ENCODE results near the gene HEXIM2. TPM values are rescaled to one million over a fixed set of nuclear protein-coding genes. Genes with fewer than 3 reads are reported as not detected.

HEXIM2 gene
- total RNA-seq, 1 experiment from 2014 or later, result 16.3 TPM

DNA sequence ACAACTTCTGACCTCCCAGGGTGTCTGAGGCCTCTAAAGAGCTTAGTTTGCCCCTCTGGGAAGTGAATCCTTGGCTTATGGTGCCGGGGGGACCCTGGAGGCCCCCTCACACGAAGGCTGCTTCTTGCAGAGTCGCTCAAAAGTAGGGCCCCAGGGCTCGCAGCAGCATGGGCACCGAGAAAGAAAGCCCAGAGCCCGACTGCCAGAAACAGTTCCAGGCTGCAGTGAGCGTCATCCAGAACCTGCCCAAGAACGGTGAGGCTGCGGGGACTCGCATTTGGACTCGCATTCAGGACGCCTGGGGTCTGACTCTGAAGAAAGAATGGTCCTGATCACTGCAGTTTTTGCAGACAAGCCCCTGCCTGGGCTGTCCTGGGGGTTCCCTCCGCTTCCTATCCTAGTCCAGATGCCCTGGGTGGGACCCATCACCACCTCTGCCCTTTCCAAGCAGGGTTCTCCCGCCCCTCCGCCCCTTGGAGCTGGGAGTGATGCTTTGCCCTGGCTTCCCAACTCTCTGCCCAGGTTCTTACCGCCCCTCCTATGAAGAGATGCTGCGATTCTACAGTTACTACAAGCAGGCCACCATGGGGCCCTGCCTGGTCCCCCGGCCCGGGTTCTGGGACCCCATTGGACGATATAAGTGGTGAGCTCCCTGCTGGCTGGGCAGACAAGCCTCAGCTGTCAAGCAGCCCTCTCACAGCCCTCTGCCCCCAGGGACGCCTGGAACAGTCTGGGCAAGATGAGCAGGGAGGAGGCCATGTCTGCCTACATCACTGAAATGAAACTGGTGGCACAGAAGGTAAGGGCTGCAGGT lies 25.5 kb upstream of the HEXIM2 start:
- H3K27ac Mint-ChIP-seq (ENCODE audit: unreplicated experiment), result peak overlapping the region; percentile 81
- H3K4me1 Mint-ChIP-seq (ENCODE audit: low read depth, unreplicated experiment), result peaks cover 21% of the 10 kb centered on the region
- H3K4me3 Mint-ChIP-seq (ENCODE audit: low read depth, unreplicated experiment), result peak overlapping the region; percentile 90
- CTCF ChIA-PET, result interaction anchor here (0.6 to 3.6 kb wide), 48 partner anchors 8 to 806 kb away, joined by 3 to 197 read pairs (median 8); partner anchors contain the start of genes EFTUD2, GFAP, HEXIM1 and HEXIM2
- intact Hi-C loops (cut with micrococcal nuclease; ENCODE audit: unreplicated experiment), result loop anchor here (1.0 to 10.0 kb wide), 5 partner anchors 36 to 361 kb away; partner anchors contain the start of gene GFAP
- peaks cover 56% of the 10 kb centered on the region for H3K36me3 Mint-ChIP-seq (ENCODE audit: insufficient read depth, unreplicated experiment)
- TSS peak; percentile 20 for BruUV-seq (replicated peaks)
- DNase-seq, result no peak
- H3K27me3 Mint-ChIP-seq (ENCODE audit: unreplicated experiment), result no peaks in the 10 kb centered on the region
- H3K9me3 Mint-ChIP-seq (ENCODE audit: low read depth, unreplicated experiment), result no peaks in the 10 kb centered on the region
- TF ChIP-seq, protein P1, sequence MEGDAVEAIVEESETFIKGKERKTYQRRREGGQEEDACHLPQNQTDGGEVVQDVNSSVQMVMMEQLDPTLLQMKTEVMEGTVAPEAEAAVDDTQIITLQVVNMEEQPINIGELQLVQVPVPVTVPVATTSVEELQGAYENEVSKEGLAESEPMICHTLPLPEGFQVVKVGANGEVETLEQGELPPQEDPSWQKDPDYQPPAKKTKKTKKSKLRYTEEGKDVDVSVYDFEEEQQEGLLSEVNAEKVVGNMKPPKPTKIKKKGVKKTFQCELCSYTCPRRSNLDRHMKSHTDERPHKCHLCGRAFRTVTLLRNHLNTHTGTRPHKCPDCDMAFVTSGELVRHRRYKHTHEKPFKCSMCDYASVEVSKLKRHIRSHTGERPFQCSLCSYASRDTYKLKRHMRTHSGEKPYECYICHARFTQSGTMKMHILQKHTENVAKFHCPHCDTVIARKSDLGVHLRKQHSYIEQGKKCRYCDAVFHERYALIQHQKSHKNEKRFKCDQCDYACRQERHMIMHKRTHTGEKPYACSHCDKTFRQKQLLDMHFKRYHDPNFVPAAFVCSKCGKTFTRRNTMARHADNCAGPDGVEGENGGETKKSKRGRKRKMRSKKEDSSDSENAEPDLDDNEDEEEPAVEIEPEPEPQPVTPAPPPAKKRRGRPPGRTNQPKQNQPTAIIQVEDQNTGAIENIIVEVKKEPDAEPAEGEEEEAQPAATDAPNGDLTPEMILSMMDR (IDR thresholded peaks at IDR 0.05; ENCODE audit: unreplicated experiment), result no peak

DNA sequence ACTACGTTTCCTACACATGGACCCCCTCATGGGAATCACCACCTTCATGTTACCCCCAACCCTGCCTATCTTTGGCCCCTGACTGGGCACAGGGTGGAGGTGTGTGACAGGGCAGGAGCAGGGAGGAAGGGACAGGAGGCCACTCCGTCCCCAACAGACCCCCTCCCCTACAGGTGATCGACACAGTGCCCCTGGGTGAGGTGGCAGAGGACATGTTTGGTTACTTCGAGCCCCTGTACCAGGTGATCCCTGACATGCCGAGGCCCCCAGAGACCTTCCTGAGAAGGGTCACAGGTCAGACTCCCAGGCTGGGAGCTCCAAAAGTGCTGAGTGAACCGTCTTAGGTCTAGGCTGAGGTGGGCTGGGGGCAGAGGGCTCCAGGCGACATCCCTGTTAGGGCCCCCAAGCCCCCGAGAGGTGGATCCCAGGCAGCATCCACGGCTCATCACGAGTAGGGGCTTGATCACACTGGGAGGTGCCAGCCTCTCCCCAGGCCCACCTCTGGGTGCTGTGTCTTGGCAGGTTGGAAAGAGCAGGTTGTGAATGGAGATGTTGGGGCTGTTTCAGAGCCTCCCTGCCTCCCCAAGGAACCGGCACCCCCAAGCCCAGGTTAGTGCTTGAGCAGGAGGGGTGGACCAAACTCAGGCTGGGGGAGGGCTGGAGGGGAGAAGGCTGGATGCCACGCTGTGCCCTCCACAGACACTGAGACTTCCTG lies 24.7 kb upstream of the HEXIM2 start:
- no TSS peak for BruUV-seq (replicated peaks)
- CTCF ChIA-PET, result interaction anchor here (2.1 to 3.6 kb wide), 3 partner anchors 13 to 98 kb away, joined by 27 to 197 read pairs (median 163); partner anchors contain the start of gene HEXIM1
- intact Hi-C loops (cut with micrococcal nuclease; ENCODE audit: unreplicated experiment), result loop anchor here (10.0 kb wide), 2 partner anchors 222 to 362 kb away; partner anchors contain the start of gene GFAP
- H3K36me3 Mint-ChIP-seq (ENCODE audit: insufficient read depth, unreplicated experiment), result peaks cover 49% of the 10 kb centered on the region
- H3K4me3 Mint-ChIP-seq (ENCODE audit: low read depth, unreplicated experiment), result peak overlapping the region; percentile 90
- H3K9me3 Mint-ChIP-seq (ENCODE audit: low read depth, unreplicated experiment), result no peaks in the 10 kb centered on the region
- DNase-seq, result no peak
- H3K27ac Mint-ChIP-seq (ENCODE audit: unreplicated experiment), result peak overlapping the region; percentile 33
- no peaks in the 10 kb centered on the region for H3K27me3 Mint-ChIP-seq (ENCODE audit: unreplicated experiment)
- TF ChIP-seq, protein P1 (IDR thresholded peaks at IDR 0.05; ENCODE audit: unreplicated experiment), result no peak
- H3K4me1 Mint-ChIP-seq (ENCODE audit: low read depth, unreplicated experiment), result peaks cover 16% of the 10 kb centered on the region

DNA sequence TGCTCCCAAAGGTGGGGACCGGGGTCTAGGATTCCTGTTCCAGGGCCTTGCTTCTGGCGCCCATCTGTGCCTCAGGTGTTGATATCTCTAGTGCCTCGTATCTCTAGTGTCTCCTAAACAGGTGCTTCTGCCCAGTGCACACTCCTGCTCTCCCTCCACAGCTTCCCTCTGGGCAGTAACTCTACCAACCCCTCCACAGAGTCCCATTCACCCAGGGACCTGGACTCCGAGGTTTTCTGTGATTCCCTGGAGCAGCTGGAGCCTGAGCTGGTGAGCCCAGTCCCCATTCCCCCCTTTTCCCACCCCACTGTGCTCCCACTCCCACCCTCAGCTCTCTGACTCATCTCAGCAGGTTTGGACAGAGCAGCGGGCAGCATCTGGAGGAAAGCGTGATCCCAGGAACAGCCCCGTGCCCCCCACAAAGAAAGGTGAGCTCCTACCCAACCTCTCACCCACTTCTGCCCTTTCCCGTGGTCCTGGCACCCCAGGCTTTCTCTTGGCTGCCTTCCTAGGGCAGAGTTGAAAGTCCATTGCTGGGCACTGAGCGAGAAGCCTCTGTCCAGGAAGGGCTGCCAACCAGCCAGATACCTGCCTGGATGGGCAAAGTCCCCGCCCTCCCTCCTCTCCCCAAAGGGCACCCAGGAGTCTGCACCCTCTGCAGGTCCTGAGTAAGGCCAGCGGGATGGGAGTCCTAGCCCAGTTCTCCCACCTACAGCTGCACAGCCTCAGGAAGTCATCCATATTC lies 23.9 kb upstream of the HEXIM2 start:
- H3K9me3 Mint-ChIP-seq (ENCODE audit: low read depth, unreplicated experiment), result no peaks in the 10 kb centered on the region
- CTCF ChIA-PET, result interaction anchor here (0.7 to 3.6 kb wide), 2 partner anchors 33 to 60 kb away, joined by 3 to 163 read pairs; no protein-coding TSS in a partner anchor
- TF ChIP-seq, protein P1 (IDR thresholded peaks at IDR 0.05; ENCODE audit: unreplicated experiment), result no peak
- H3K4me1 Mint-ChIP-seq (ENCODE audit: low read depth, unreplicated experiment), result peaks cover 16% of the 10 kb centered on the region
- H3K36me3 Mint-ChIP-seq (ENCODE audit: insufficient read depth, unreplicated experiment), result peaks cover 42% of the 10 kb centered on the region
- DNase-seq, result no peak
- no TSS peak for BruUV-seq (replicated peaks)
- no peak overlapping the region for H3K27ac Mint-ChIP-seq (ENCODE audit: unreplicated experiment)
- H3K4me3 Mint-ChIP-seq (ENCODE audit: low read depth, unreplicated experiment), result no peak overlapping the region
- intact Hi-C loops (cut with micrococcal nuclease; ENCODE audit: unreplicated experiment), result loop anchor here (10.0 kb wide), 2 partner anchors 223 to 363 kb away; partner anchors contain the start of gene GFAP
- no peaks in the 10 kb centered on the region for H3K27me3 Mint-ChIP-seq (ENCODE audit: unreplicated experiment)
